ENCODE measurements around the gene USF1.
A peak's percentile ranks its signal among the peaks of the same experiment; 100 is the strongest.

The USF1 gene

GRCh38 chr1:161045736-161046604 lies at the start of gene USF1:
Gene USF1 (minus strand): TSS chr1:161045977. CDS start chr1:161043275, 2,702 bp downstream.
- peak; percentile 99 for DNase-seq

GRCh38 chr1:161095230-161095629 lies 49.5 kb upstream of the USF1 start:
- DNase-seq: no peak

- DNase-seq: no peak
These were observed 48.7 kb upstream of the USF1 start for GRCh38 chr1:161094481-161094880.

GRCh38 chr1:161092621-161093028 lies 46.8 kb upstream of the USF1 start:
- no peak for DNase-seq

GRCh38 chr1:161091796-161092507 lies 46.2 kb upstream of the USF1 start:
- DNase-seq: no peak

GRCh38 chr1:161091093-161091492 lies 45.3 kb upstream of the USF1 start:
- DNase-seq: no peak

- DNase-seq: no peak
These were observed 44.8 kb upstream of the USF1 start for GRCh38 chr1:161090617-161091016.

- no peak for DNase-seq
These were observed 44.2 kb upstream of the USF1 start for GRCh38 chr1:161089938-161090337.

- no peak for DNase-seq
These were observed 43.6 kb upstream of the USF1 start, which contains the start of gene NECTIN4 for GRCh38 chr1:161089251-161089924. Gene NECTIN4 (minus strand): TSS chr1:161089558. CDS start chr1:161089296, 262 bp downstream.

GRCh38 chr1:161088587-161089110 lies 42.9 kb upstream of the USF1 start:
- DNase-seq: no peak

- no peak for DNase-seq
These were observed 40.7 kb upstream of the USF1 start for GRCh38 chr1:161086457-161086856.

GRCh38 chr1:161085165-161085564 lies 39.4 kb upstream of the USF1 start:
- DNase-seq: peak; percentile 60

GRCh38 chr1:161084597-161084988 lies 38.8 kb upstream of the USF1 start:
- no peak for DNase-seq

GRCh38 chr1:161083748-161084596 lies 38.2 kb upstream of the USF1 start:
- no peak for DNase-seq

GRCh38 chr1:161082996-161083747 lies 37.4 kb upstream of the USF1 start:
- no peak for DNase-seq

GRCh38 chr1:161082483-161082882 lies 36.7 kb upstream of the USF1 start:
- DNase-seq: no peak

- DNase-seq: no peak
These were observed 35.7 kb upstream of the USF1 start for GRCh38 chr1:161081519-161081918.

- peak; percentile 48 for DNase-seq
These were observed 34.9 kb upstream of the USF1 start for GRCh38 chr1:161080441-161081405.

GRCh38 chr1:161079436-161080110 lies 33.8 kb upstream of the USF1 start:
- DNase-seq: no peak

GRCh38 chr1:161077426-161077825 lies 31.6 kb upstream of the USF1 start:
- DNase-seq: no peak

Data from NCI-H82 (cell line).